ENCODE data around the gene SLC25A19.

- no peak for TF ChIP-seq REST (IDR thresholded peaks at IDR 0.05; ENCODE audit: unreplicated experiment)
- no peak for TF ChIP-seq CREB1 (CRISPR knock-in tag; IDR thresholded peaks at IDR 0.05; ENCODE audit: low read depth)
These were observed 19.4 kb downstream of the SLC25A19 start for GRCh38 chr17:75269844-75270217.

Measured in GM23338 (cell line).